Caco-2 (cell line): ENCODE results near the gene PLEKHG2. TPM values are rescaled to one million over a fixed set of nuclear protein-coding genes. Genes with fewer than 3 reads are reported as not detected.
A peak's percentile ranks its signal among the peaks of the same experiment; 100 is the strongest.

Experiments used
- BruUV-seq: library from RNA; stranded (reverse); fragments of 400-500 nt; replicated peaks from 2 replicates; lab custom pipeline; 2021; lab: Mats Ljungman, UMichigan
- CTCF ChIA-PET: fragments of 300-600 bp; sonication (Branson Sonifier 250); formaldehyde crosslinking; loops from one replicate; lab custom pipeline; 2022; ENCODE audit warnings: antibody characterized with exemption; lab: Charles Lee
- POLR2A ChIA-PET: fragments of 300-600 bp; sonication (Branson Sonifier 250); formaldehyde crosslinking; loops from one replicate; lab custom pipeline; 2022; ENCODE audit warnings: antibody characterized with exemption; lab: Charles Lee
- DNase-seq, 2 experiments: peaks; one replicate each; pipeline versions ENCODE4 v3.0.0 to v3.0.0-alpha.2; 2020 to 2022
- H3K27me3 ChIP-seq: replicated peaks from 2 replicates; pipeline ENCODE4 v1.6.0; 2011; ENCODE audit warnings: low read length; ENCODE audit not compliant: control insufficient read depth, insufficient read depth
- H3K36me3 ChIP-seq: 2 replicates; pipeline ENCODE4 v1.5.1; 2011; ENCODE audit warnings: low read length; ENCODE audit not compliant: control insufficient read depth, insufficient read depth
- H3K4me1 ChIP-seq: fragments of 250-450 bp; sonication (Bioruptor Pico); 2 replicates; pipeline ENCODE4 v1.5.1; 2020; ENCODE audit warnings: mild to moderate bottlenecking
- H3K4me3 ChIP-seq: 2 replicates; pipeline ENCODE4 v1.5.1; 2011; ENCODE audit warnings: low read depth, mild to moderate bottlenecking, control low read depth, low read length
- H3K9me3 ChIP-seq: fragments of 250-450 bp; sonication (Bioruptor Pico); 2 replicates; pipeline ENCODE4 v1.5.1; 2020; ENCODE audit warnings: mild to moderate bottlenecking, moderate library complexity
- H3K27ac Mint-ChIP-seq: one replicate; pipeline ENCODE4 v1.8.0; 2022; ENCODE audit warnings: mixed read lengths; ENCODE audit not compliant: unreplicated experiment
- H3K27me3 Mint-ChIP-seq: one replicate; pipeline ENCODE4 v1.8.0; 2022; ENCODE audit warnings: mixed read lengths; ENCODE audit not compliant: insufficient read depth, unreplicated experiment
- H3K36me3 Mint-ChIP-seq: one replicate; pipeline ENCODE4 v1.8.0; 2022; ENCODE audit warnings: mild to moderate bottlenecking, mixed read lengths; ENCODE audit not compliant: insufficient read depth, unreplicated experiment
- H3K4me1 Mint-ChIP-seq: one replicate; pipeline ENCODE4 v1.8.0; 2022; ENCODE audit warnings: low read depth, mixed read lengths; ENCODE audit not compliant: unreplicated experiment
- H3K4me3 Mint-ChIP-seq: one replicate; pipeline ENCODE4 v1.8.0; 2022; ENCODE audit warnings: mild to moderate bottlenecking, moderate library complexity, mixed read lengths; ENCODE audit not compliant: unreplicated experiment
- H3K9me3 Mint-ChIP-seq: one replicate; pipeline ENCODE4 v1.8.0; 2022; ENCODE audit warnings: mixed read lengths; ENCODE audit not compliant: unreplicated experiment
- CTCF ChIP-seq, 2 experiments: fragments of 200-600 bp in 1 of 2; IDR thresholded peaks; 1 replicate in 1 of 2; 2 replicates in 1 of 2; pipeline versions ENCODE4 v1.5.1 to v1.8.0; 2011 to 2022; ENCODE audit warnings: antibody characterized with exemption in 1 of 2, control low read depth in 1 of 2, inconsistent platforms in 1 of 2, low read depth in 1 of 2, low read length in 1 of 2, mild to moderate bottlenecking in 1 of 2, moderate library complexity in 1 of 2; ENCODE audit not compliant: insufficient read depth in 1 of 2, severe bottlenecking in 1 of 2, unreplicated experiment in 1 of 2
- intact Hi-C: fragments of 100-400 bp; cut with micrococcal nuclease; formaldehyde crosslinking; loops from one replicate; pipeline ENCODE4 v1.10.0; 2022; ENCODE audit not compliant: unreplicated experiment
- total RNA-seq: library from RNA; stranded (reverse); gene quantifications from 2 replicates; pipeline ENCODE4 v1.2.3, GENCODE V29; 2022

Gene PLEKHG2
- total RNA-seq, 1 experiment from 2014 or later: 49.8 TPM

GRCh38 chr19:39409208-39410016, 3.1 kb upstream of the PLEKHG2 start:
- H3K9me3 ChIP-seq: no peaks in the 10 kb centered on the region
- Mint-ChIP-seq H3K36me3 (peaks cover 72% of the 10 kb centered on the region), H3K27ac (peak overlapping the region; percentile 90), H3K4me3 (peak overlapping the region; percentile 77), H3K4me1 (peaks cover 43% of the 10 kb centered on the region), H3K9me3 (no peaks in the 10 kb centered on the region), H3K27me3 (peaks cover 3% of the 10 kb centered on the region)
- peak overlapping the region; percentile 94 for H3K4me3 ChIP-seq
- ChIA-PET POLR2A (interaction anchor here (0.6 to 4.1 kb wide), 6 partner anchors 8 to 751 kb away, joined by 3 to 27 read pairs (median 4); partner anchors contain the start of gene RPS16), CTCF (interaction anchor here (0.6 to 4.1 kb wide), 3 partner anchors 12 to 115 kb away, joined by 6 to 17 read pairs (median 7); partner anchors contain the start of gene MED29)
- TF ChIP-seq CTCF (IDR thresholded peaks at IDR 0.05; ENCODE audit: insufficient read depth in 1 of 2, low read depth in 1 of 2, low read length in 1 of 2, severe bottlenecking in 1 of 2, unreplicated experiment in 1 of 2): no peak
- no TSS peak for BruUV-seq
- H3K27me3 ChIP-seq: no peaks in the 10 kb centered on the region
- H3K4me1 ChIP-seq: peaks cover 30% of the 10 kb centered on the region
- peak; percentile 96 to 98 for DNase-seq
- H3K36me3 ChIP-seq: peaks cover 4% of the 10 kb centered on the region; the same call in 1 of the 2 replicates
- intact Hi-C loops: no loop called here

GRCh38 chr19:39410017-39410830, 2.2 kb upstream of the PLEKHG2 start:
- Histone ChIP-seq H3K9me3 (no peaks in the 10 kb centered on the region), H3K4me1 (peaks cover 30% of the 10 kb centered on the region), H3K27me3 (no peaks in the 10 kb centered on the region), H3K4me3 (peak overlapping the region; percentile 66), H3K36me3 (peaks cover 4% of the 10 kb centered on the region; the same call in 1 of the 2 replicates)
- BruUV-seq: no TSS peak
- Mint-ChIP-seq H3K36me3 (peaks cover 77% of the 10 kb centered on the region), H3K4me3 (peak overlapping the region; percentile 77), H3K27ac (peak overlapping the region; percentile 90), H3K9me3 (no peaks in the 10 kb centered on the region), H3K4me1 (peaks cover 47% of the 10 kb centered on the region), H3K27me3 (peaks cover 3% of the 10 kb centered on the region)
- peak; percentile 71 to 76 for DNase-seq
- TF ChIP-seq CTCF (IDR thresholded peaks at IDR 0.05; ENCODE audit: insufficient read depth in 1 of 2, low read depth in 1 of 2, low read length in 1 of 2, severe bottlenecking in 1 of 2, unreplicated experiment in 1 of 2): no peak
- ChIA-PET CTCF (interaction anchor here (2.5 to 4.1 kb wide), 2 partner anchors 9 to 13 kb away, joined by 16 to 17 read pairs; no protein-coding TSS in a partner anchor), POLR2A (interaction anchor here (1.1 to 4.1 kb wide), 2 partner anchors 9 to 12 kb away, joined by 7 to 27 read pairs; no protein-coding TSS in a partner anchor)
- intact Hi-C loops: no loop called here

- no peak for DNase-seq
- ChIA-PET CTCF (interaction anchor here (1.0 to 2.5 kb wide), 3 partner anchors 9 to 19 kb away, joined by 4 to 52 read pairs (median 16); partner anchors contain the start of genes MED29 and PAF1), POLR2A (interaction anchor here (0.6 to 2.3 kb wide), 5 partner anchors 9 to 440 kb away, joined by 4 to 20 read pairs (median 11); partner anchors contain the start of genes MED29, PAF1 and RPS16)
- Histone ChIP-seq H3K27me3 (no peaks in the 10 kb centered on the region), H3K9me3 (no peaks in the 10 kb centered on the region), H3K36me3 (peaks cover 4% of the 10 kb centered on the region; the same call in 1 of the 2 replicates), H3K4me1 (peaks cover 30% of the 10 kb centered on the region), H3K4me3 (peak overlapping the region; percentile 66)
- BruUV-seq: no TSS peak
- H3K4me1 Mint-ChIP-seq: peaks cover 47% of the 10 kb centered on the region
- intact Hi-C loops: loop anchor here (1.0 kb wide), 2 partner anchors 13 to 288 kb away; no protein-coding TSS in a partner anchor
- peak overlapping the region; percentile 77 for H3K4me3 Mint-ChIP-seq
- H3K36me3 Mint-ChIP-seq: peaks cover 79% of the 10 kb centered on the region
- peak overlapping the region; percentile 90 for H3K27ac Mint-ChIP-seq
- no peak for TF ChIP-seq CTCF (IDR thresholded peaks at IDR 0.05; ENCODE audit: insufficient read depth in 1 of 2, low read depth in 1 of 2, low read length in 1 of 2, severe bottlenecking in 1 of 2, unreplicated experiment in 1 of 2)
- H3K9me3 Mint-ChIP-seq: no peaks in the 10 kb centered on the region
- peaks cover 3% of the 10 kb centered on the region for H3K27me3 Mint-ChIP-seq
Measured at GRCh38 chr19:39410831-39411080, 1.7 kb upstream of the PLEKHG2 start.
